Neuronal stem cell (in vitro differentiated cells): ENCODE results near the gene CFAP53.
"Not testable (repeated sequence)": the region's sequence is repeated elsewhere in the genome, so short reads cannot be mapped to it uniquely, and the experiment has no call there.

ENCODE experiments used
- DNase-seq: peaks from one replicate; pipeline ENCODE4 v3.0.0-alpha.2; 2013; ENCODE audit warnings: low spot score
- H2AFZ ChIP-seq: one replicate; pipeline ENCODE4 v1.6.1; 2013; ENCODE audit warnings: mild to moderate bottlenecking, low read length, inconsistent platforms
- H2AK5ac ChIP-seq: 2 replicates; pipeline ENCODE4 v1.6.1; 2013; ENCODE audit warnings: low read depth, mild to moderate bottlenecking, inconsistent platforms, low read length, moderate library complexity, mixed read lengths
- H2BK120ac ChIP-seq: 2 replicates; pipeline ENCODE4 v1.6.1; 2013; ENCODE audit warnings: low read depth, mild to moderate bottlenecking, inconsistent platforms, low read length, moderate library complexity, mixed read lengths
- H2BK12ac ChIP-seq: one replicate; pipeline ENCODE4 v1.6.1; 2013; ENCODE audit warnings: low read length, inconsistent platforms
- H2BK15ac ChIP-seq: 2 replicates; pipeline ENCODE4 v1.6.1; 2013; ENCODE audit warnings: mild to moderate bottlenecking, low read length, inconsistent platforms, mixed read lengths
- H2BK5ac ChIP-seq: one replicate; pipeline ENCODE4 v1.6.1; 2013; ENCODE audit warnings: inconsistent platforms, mild to moderate bottlenecking, low read length, moderate library complexity
- H3K14ac ChIP-seq: one replicate; pipeline ENCODE4 v1.6.1; 2013; ENCODE audit warnings: low read length, inconsistent platforms
- H3K18ac ChIP-seq: 2 replicates; pipeline ENCODE4 v1.6.1; 2013; ENCODE audit warnings: low read length, inconsistent platforms
- H3K23ac ChIP-seq: 2 replicates; pipeline ENCODE4 v1.6.1; 2013; ENCODE audit warnings: low read depth, mild to moderate bottlenecking, mixed read lengths, low read length, inconsistent platforms; ENCODE audit not compliant: poor library complexity
- H3K27ac ChIP-seq: replicated peaks from 3 replicates; pipeline ENCODE4 v1.5.1; 2013; ENCODE audit warnings: low read length, inconsistent platforms
- H3K27me3 ChIP-seq, 3 experiments: 2 replicates each; pipeline ENCODE4 v1.6.1; 2013; ENCODE audit warnings: low read length in 3 of 3, mild to moderate bottlenecking in 2 of 3, inconsistent platforms in 1 of 3, low read depth in 1 of 3, mixed read lengths in 1 of 3, moderate library complexity in 1 of 3; ENCODE audit not compliant: control insufficient read depth in 3 of 3, insufficient read depth in 3 of 3
- H3K36me3 ChIP-seq, 2 donors: replicated peaks in 1 of 2; 2 replicates each; pipeline ENCODE4 v1.6.1; 2013; ENCODE audit warnings: low read length in 2 of 2; ENCODE audit not compliant: control insufficient read depth in 2 of 2, insufficient read depth in 2 of 2
- H3K4ac ChIP-seq: 2 replicates; pipeline ENCODE4 v1.6.1; 2013; ENCODE audit warnings: inconsistent platforms, mild to moderate bottlenecking, low read length, moderate library complexity
- H3K4me1 ChIP-seq, 2 donors: 1 replicate in 1 of 2; 2 replicates in 1 of 2; pipeline ENCODE4 v1.6.1; 2013; ENCODE audit warnings: low read length in 2 of 2, low read depth in 1 of 2; ENCODE audit not compliant: control insufficient read depth in 2 of 2, insufficient read depth in 1 of 2
- H3K4me2 ChIP-seq: one replicate; pipeline ENCODE4 v1.6.1; 2013; ENCODE audit warnings: mild to moderate bottlenecking, low read length, inconsistent platforms; ENCODE audit not compliant: insufficient read depth, poor library complexity, severe bottlenecking
- H3K4me3 ChIP-seq, 2 donors: 2 replicates each; pipeline ENCODE4 v1.5.1; 2013; ENCODE audit warnings: low read length in 2 of 2, mild to moderate bottlenecking in 2 of 2, inconsistent platforms in 1 of 2, moderate library complexity in 1 of 2
- H3K79me1 ChIP-seq: one replicate; pipeline ENCODE4 v1.6.1; 2013; ENCODE audit warnings: low read depth, mild to moderate bottlenecking, inconsistent platforms, low read length, moderate library complexity
- H3K9ac ChIP-seq: one replicate; pipeline ENCODE4 v1.6.1; 2013; ENCODE audit warnings: mild to moderate bottlenecking, low read depth, low read length, inconsistent platforms; ENCODE audit not compliant: poor library complexity
- H3K9me3 ChIP-seq, 2 donors: replicated peaks in 1 of 2; 2 replicates each; pipeline versions ENCODE3 to v1.6.1; 2013; ENCODE audit warnings: low read length in 2 of 2, mild to moderate bottlenecking in 2 of 2, inconsistent platforms in 1 of 2, low read depth in 1 of 2, mixed read lengths in 1 of 2, moderate library complexity in 1 of 2; ENCODE audit not compliant: control insufficient read depth in 2 of 2, insufficient read depth in 1 of 2
- H4K8ac ChIP-seq: one replicate; pipeline ENCODE4 v1.6.1; 2013; ENCODE audit warnings: low read depth, mild to moderate bottlenecking, inconsistent platforms, low read length, moderate library complexity
- H4K91ac ChIP-seq: one replicate; pipeline ENCODE4 v1.6.1; 2013; ENCODE audit warnings: low read length, low read depth, mild to moderate bottlenecking, inconsistent platforms; ENCODE audit not compliant: poor library complexity
- WGBS, 2 donors: extraction: QIAGEN DNeasy Blood & Tissue Kit; methylation state at CpG; one replicate each; pipeline ENCODE4 v1.1.7; 2013; ENCODE audit warnings: missing lambda C conversion rate in 2 of 2, mixed read lengths in 1 of 2; ENCODE audit not compliant: insufficient read length in 2 of 2, insufficient replicate concordance in 1 of 2; ENCODE audit errors: extremely low coverage in 2 of 2; 5-methylcytosine and 5-hydroxymethylcytosine counted together

CFAP53 gene

DNA sequence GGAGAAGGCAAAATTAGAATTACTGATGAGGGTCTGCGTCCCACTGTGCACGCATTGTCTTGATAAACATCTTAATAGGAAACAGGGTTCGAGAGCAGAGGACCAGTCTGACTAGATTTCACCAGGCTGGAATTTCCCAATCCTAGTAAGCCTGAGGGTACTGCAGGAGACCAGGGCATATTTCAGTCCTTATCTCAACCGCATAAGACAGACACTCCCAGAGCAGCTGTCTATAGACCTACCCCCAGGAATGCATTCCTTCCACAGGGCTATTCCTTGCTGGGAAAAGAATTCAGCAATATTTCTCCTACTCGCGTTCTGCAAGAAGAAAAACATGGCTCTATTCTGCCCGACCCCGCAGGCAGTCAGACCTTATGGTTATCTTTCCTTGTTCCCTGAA lies 24.5 kb downstream of the CFAP53 start:
- not testable (repeated sequence) for H2AFZ ChIP-seq, H3K18ac ChIP-seq, H3K27ac ChIP-seq, H3K9ac ChIP-seq, H3K9me3 ChIP-seq, H3K14ac ChIP-seq, H2AK5ac ChIP-seq, H3K4me2 ChIP-seq, H3K27me3 ChIP-seq, H4K8ac ChIP-seq, H2BK5ac ChIP-seq, H2BK12ac ChIP-seq, H3K4me1 ChIP-seq, H3K36me3 ChIP-seq, H2BK15ac ChIP-seq, H3K4ac ChIP-seq, H4K91ac ChIP-seq, H2BK120ac ChIP-seq, H3K79me1 ChIP-seq, H3K4me3 ChIP-seq, H3K23ac ChIP-seq, DNase-seq
- WGBS, 2 donors, result no CpG with 5 or more reads among the region's 8 CpGs

GRCh38 chr18:50240080-50240563 lies 26.2 kb downstream of the CFAP53 start:
- Histone ChIP-seq H3K18ac (no peak overlapping the region), H3K4me2 (no peak overlapping the region), H4K91ac (no peak overlapping the region), H3K79me1 (no peaks in the 10 kb centered on the region), H3K4me1 (no peaks in the 10 kb centered on the region), H3K4ac (no peak overlapping the region), H2AK5ac (no peak overlapping the region), H3K27me3 (no peaks in the 10 kb centered on the region), H2AFZ (no peak overlapping the region), H2BK120ac (no peak overlapping the region), H3K14ac (no peak overlapping the region), H2BK15ac (no peak overlapping the region), H3K9me3 (peaks cover 0 to 3% of the 10 kb centered on the region in 2 donors), H2BK12ac (no peak overlapping the region), H3K23ac (no peak overlapping the region), H4K8ac (no peak overlapping the region), H2BK5ac (no peak overlapping the region), H3K4me3 (no peak overlapping the region), H3K36me3 (no peaks in the 10 kb centered on the region), H3K27ac (no peak overlapping the region), H3K9ac (no peak overlapping the region)
- DNase-seq, result no peak
- WGBS, 2 donors, result no CpG with 5 or more reads among the region's 3 CpGs

DNA sequence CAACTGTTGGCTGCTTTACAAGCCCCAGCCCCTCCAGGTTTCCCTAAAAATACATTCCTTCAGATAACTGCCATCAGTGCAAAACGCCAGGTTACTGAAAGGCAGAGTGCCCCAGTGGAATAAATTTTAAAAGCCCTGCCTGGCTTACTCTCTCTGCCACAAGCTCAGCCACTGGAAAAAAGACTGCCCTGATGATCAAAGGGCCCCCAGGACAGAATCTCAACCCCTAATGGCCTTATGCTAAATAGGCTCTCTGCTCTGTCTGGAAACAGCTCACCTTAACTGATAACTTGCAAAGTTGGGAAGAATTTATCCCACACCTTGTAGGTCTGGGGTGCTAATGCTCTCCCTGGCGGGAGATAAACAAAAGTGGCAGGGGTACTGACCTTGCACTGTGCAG lies 33.9 kb downstream of the CFAP53 start:
- Histone ChIP-seq H3K18ac (no peak overlapping the region), H3K9ac (no peak overlapping the region), H2BK5ac (no peak overlapping the region), H2BK12ac (no peak overlapping the region), H2BK15ac (no peak overlapping the region), H3K79me1 (no peaks in the 10 kb centered on the region), H3K4ac (no peak overlapping the region), H3K27me3 (no peaks in the 10 kb centered on the region), H2BK120ac (no peak overlapping the region), H2AFZ (peak overlapping the region; percentile 23), H3K4me1 (peaks cover 3 to 7% of the 10 kb centered on the region in 2 donors), H4K91ac (no peak overlapping the region), H3K23ac (no peak overlapping the region), H3K9me3 (peaks cover 0 to 2% of the 10 kb centered on the region in 2 donors), H3K4me3 (no peak overlapping the region), H4K8ac (no peak overlapping the region), H3K14ac (no peak overlapping the region), H3K4me2 (no peak overlapping the region), H3K27ac (no peak overlapping the region), H3K36me3 (no peaks in the 10 kb centered on the region), H2AK5ac (no peak overlapping the region)
- WGBS, 2 donors, result no CpG with 5 or more reads among the region's 2 CpGs
- DNase-seq, result no peak

GRCh38 chr18:50231621-50232020 lies 34.7 kb downstream of the CFAP53 start:
- no peak overlapping the region for H4K91ac ChIP-seq
- DNase-seq, result no peak
- H3K23ac ChIP-seq, result no peak overlapping the region
- H2BK15ac ChIP-seq, result no peak overlapping the region
- H2BK5ac ChIP-seq, result no peak overlapping the region
- H3K9me3 ChIP-seq, result peaks cover 0 to 2% of the 10 kb centered on the region in 2 donors
- no peak overlapping the region for H3K9ac ChIP-seq
- no peak overlapping the region for H3K18ac ChIP-seq
- H3K36me3 ChIP-seq, result no peaks in the 10 kb centered on the region
- H4K8ac ChIP-seq, result no peak overlapping the region
- H3K27me3 ChIP-seq, result no peaks in the 10 kb centered on the region
- no peak overlapping the region for H2AFZ ChIP-seq
- no peak overlapping the region for H3K4me2 ChIP-seq
- H3K4me3 ChIP-seq, result no peak overlapping the region
- peaks cover 3 to 7% of the 10 kb centered on the region in 2 donors for H3K4me1 ChIP-seq
- H3K79me1 ChIP-seq, result no peaks in the 10 kb centered on the region
- no peak overlapping the region for H3K4ac ChIP-seq
- H2BK12ac ChIP-seq, result no peak overlapping the region
- WGBS, 2 donors, result no CpG with 5 or more reads among the region's 4 CpGs
- H3K27ac ChIP-seq, result no peak overlapping the region
- H2AK5ac ChIP-seq, result no peak overlapping the region
- H3K14ac ChIP-seq, result no peak overlapping the region
- no peak overlapping the region for H2BK120ac ChIP-seq
